HG03342 (cell line): ENCODE results near the gene ARHGAP29.

ENCODE experiments used
- ATAC-seq: cut with Tn5 transposase; IDR thresholded peaks from one replicate; pipeline ENCODE4 v1.9.1; 2021; ENCODE audit warnings: mild to moderate bottlenecking, moderate library complexity; ENCODE audit not compliant: unreplicated experiment

Gene ARHGAP29

GRCh38 chr1:94265906-94266305 lies 28.5 kb upstream of the ARHGAP29 start:
- ATAC-seq, result no peak

- ATAC-seq, result no peak
These were observed 27.6 kb upstream of the ARHGAP29 start for GRCh38 chr1:94265011-94265422.

GRCh38 chr1:94260635-94261387 lies 23.4 kb upstream of the ARHGAP29 start:
- ATAC-seq, result no peak

GRCh38 chr1:94259635-94260289 lies 22.4 kb upstream of the ARHGAP29 start:
- no peak for ATAC-seq

GRCh38 chr1:94258873-94259331 lies 21.5 kb upstream of the ARHGAP29 start:
- no peak for ATAC-seq

GRCh38 chr1:94257444-94257843 lies 20.1 kb upstream of the ARHGAP29 start:
- ATAC-seq, result no peak

GRCh38 chr1:94255476-94255875 lies 18.1 kb upstream of the ARHGAP29 start:
- ATAC-seq, result no peak

GRCh38 chr1:94254073-94254810 lies 16.9 kb upstream of the ARHGAP29 start:
- ATAC-seq, result no peak

- ATAC-seq, result no peak
These were observed 16.2 kb upstream of the ARHGAP29 start for GRCh38 chr1:94253456-94254017.

- no peak for ATAC-seq
These were observed 13.0 kb upstream of the ARHGAP29 start for GRCh38 chr1:94250341-94250740.

- ATAC-seq, result no peak
These were observed 11.7 kb upstream of the ARHGAP29 start for GRCh38 chr1:94248956-94249688.

GRCh38 chr1:94247138-94248094 lies 10.0 kb upstream of the ARHGAP29 start:
- ATAC-seq, result peak; percentile 86

GRCh38 chr1:94246692-94247137 lies 9.3 kb upstream of the ARHGAP29 start:
- ATAC-seq, result no peak

- ATAC-seq, result no peak
These were observed 8.5 kb upstream of the ARHGAP29 start for GRCh38 chr1:94245747-94246438.

GRCh38 chr1:94244816-94245215 lies 7.4 kb upstream of the ARHGAP29 start:
- ATAC-seq, result no peak

GRCh38 chr1:94243665-94244064 lies 6.3 kb upstream of the ARHGAP29 start:
- no peak for ATAC-seq

GRCh38 chr1:94240822-94241221 lies 3.4 kb upstream of the ARHGAP29 start:
- no peak for ATAC-seq

- ATAC-seq, result no peak
These were observed 2.4 kb upstream of the ARHGAP29 start for GRCh38 chr1:94239796-94240195.

- no peak for ATAC-seq
These were observed 1.7 kb upstream of the ARHGAP29 start for GRCh38 chr1:94239051-94239450.
